DMS53 (cell line): ENCODE results near the gene COL27A1.

Experiments
- DNase-seq: peaks from one replicate; lab custom pipeline; 2025; lab: John Stamatoyannopoulos, UW

COL27A1 gene

DNA sequence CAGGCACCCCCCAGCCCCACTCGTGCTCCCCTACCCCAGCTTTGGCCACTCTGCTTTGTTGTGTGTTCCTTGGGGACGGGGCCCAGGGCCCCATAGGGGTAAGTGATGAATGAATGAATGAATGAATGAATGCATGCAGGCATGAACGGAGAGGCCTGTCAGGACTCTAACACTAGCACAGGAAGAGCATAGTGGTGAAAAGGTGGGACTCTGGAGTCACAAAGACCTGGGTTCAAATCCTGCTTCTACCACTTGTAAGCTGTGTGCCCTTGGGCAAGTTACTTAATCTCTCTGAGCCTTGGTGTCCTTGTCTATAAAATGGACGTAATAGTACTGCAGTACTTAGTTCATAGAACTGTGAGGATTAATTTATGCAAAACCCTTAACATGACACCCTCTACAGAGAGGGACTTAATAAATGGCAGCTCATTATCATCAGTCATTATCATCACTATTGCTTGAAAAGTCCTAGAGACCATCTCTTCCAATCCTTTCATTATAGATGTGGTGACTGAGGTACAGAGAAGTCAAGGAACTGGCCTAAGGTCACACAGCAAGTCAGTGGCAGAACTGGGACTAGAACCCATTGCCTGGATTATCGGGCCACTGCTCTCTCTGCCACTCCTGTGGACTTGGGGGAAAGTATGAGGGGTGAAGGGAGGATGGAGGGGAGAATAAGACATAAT is 187.6 kb downstream of the COL27A1 start:
- DNase-seq = no peak

DNA sequence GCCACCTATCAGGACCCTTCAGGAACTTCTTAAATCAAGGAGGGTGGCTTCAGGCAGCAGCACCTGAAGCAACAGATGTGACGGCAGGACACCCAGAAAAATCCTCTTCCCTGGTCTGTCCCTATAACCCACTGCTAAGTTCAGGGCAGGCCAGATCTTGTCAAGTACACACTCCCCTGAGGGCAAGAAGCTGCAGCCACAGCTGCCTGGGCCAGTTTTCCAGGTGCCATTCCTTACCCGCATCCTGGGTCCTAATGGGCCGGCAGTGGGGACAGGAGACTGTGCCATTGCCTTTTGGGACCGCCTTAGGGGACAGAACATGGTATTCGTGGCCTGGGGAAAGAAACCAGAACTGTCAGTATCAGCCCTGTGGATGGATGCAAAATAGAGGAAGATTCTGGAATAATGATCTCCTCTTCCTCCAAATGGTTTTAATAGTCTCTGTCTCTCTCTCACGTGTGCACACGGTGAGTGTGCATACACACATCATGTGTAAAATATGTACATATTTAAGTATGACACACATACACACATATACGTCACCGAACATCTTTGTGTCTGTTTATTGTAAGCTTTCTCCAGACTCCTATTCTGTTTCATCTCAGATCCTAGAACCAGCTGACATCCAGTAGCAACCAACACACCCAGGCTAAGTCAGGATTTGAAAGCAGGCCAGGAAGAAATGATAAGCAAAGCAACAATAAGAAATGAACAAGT is 188.3 kb downstream of the COL27A1 start:
- DNase-seq = no peak

DNA sequence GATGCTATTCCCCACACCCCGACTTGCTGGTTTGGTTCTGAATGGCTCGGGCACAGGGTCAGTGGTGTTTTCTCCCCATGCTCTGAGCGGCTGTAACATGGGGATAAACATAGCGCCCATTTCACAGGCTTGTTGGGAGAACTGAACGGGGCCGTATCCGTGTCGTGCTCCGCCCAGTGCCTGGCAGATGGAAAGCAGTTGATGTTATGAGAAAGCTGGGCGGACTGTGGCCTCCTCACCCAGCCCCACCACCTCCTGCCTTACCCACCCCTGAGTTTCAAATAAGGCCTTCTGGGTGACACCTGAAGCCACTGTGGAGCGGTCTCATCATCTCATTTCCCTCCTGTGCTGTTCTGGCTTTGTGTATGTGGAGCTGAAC is 188.8 kb downstream of the COL27A1 start:
- no peak for DNase-seq

DNA sequence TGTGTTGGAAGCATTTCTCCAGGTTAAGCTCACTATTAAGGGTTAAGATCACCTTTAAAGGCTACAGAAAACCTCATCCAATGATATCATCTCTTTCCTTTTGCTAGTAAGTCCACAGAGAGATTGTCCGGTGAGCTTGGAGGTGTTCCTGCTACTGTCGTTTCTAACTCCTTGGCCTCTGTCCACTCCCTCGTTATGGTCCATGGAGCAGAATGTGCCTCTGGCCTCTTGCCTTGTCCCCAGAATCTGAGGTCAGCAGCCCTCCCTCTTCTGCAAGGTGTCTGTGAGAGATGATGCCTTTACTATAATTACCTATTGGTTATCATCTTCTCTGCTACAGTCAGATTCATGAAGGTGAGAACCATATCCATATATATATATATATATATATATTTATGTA is 189.4 kb downstream of the COL27A1 start:
- DNase-seq = no peak

DNA sequence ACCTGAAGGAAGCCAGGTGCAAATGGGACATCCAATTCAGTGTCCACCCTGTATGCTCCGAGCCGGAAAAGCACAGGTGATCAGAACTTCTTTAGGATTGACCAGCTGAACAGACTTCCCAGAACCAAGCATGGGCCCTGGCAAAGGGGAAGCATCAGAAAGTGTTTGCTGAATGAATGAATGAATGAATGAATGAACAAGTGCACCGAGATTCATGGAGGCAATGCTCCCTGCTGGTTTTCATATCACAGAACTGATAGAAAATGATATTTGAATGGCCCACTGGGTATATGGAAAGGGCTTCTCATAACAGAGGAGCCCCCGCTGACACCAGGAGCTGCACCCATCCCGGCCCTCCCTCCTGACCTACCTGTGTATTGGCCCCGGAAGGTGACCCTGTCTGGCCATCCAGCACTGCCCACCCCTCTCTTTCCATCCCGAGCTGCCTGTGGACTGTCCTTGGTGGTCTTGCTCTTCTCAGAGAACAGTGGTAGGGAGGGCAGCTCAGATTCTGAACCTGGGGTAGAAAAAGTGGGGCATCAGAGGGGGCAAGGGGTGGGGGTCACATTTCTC is 190.2 kb downstream of the COL27A1 start:
- DNase-seq = no peak

DNA sequence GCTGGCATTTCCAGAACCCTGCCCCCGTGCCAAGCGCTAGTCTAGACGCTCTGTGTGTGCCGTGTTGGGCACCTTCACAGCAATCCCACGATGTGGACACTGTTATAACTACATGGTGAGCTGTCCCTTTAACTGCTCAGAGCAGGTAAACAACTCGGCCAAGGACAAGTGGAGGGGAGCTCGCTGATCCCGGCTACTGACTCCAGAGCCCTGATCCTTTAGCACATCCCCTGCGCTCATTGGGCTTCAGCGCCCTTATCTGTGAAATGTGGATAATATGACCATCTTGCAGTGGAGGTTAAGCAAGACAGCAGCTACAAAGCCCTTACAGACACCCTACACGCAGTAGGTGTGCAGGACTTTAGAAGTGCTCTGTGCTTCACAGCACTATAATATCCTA is 190.8 kb downstream of the COL27A1 start:
- DNase-seq = no peak

DNA sequence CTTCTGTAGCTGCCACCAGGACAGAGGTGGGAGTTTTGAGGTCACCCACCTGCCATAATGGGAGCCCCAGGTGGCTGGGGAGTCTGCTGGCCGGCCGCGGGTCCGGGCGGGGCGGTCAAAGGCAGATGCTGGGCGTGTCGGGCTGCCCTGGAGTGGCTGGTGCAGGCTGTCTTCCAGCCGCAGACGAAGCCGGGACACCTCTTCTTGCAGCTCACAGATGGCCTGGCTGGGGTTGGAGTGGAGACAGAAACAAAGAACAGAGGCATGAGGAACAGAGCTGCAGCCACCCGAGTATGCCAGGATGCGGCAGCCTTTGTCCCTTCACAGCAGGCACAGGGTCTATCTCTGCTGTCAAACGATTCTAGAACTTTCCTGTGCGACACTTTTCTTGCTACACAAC is 192.3 kb downstream of the COL27A1 start:
- DNase-seq = no peak

DNA sequence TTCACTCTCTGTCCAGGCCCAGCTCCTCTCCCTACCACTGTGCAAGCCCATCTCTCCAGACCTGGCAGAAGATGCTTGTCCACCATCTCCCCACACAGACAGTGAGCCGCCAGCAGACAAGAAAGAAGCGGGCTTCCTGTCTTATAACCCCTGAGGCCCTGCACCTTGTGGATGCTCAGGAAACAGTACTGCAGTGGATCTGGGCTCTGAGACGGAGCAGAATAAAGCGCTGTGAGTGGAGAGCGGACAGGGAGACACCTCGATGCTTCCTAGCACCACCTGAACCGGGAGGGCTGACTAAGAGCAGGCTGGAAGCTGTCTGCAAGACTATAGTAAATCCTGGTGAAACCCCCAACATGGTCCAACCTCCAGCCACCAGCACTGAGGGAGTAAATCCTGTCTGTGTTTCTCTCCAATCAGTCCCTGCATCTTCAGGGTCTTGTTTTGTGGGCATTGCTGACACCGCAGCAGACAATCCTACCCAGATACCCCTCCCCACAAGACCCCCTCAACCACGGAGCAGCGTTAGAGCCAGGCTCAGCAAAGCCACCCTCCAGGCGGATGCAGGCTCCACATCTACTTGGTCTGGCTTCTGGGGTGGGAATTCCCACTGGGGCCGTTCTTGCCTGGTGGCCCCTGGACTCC is 193.0 kb downstream of the COL27A1 start:
- no peak for DNase-seq

DNA sequence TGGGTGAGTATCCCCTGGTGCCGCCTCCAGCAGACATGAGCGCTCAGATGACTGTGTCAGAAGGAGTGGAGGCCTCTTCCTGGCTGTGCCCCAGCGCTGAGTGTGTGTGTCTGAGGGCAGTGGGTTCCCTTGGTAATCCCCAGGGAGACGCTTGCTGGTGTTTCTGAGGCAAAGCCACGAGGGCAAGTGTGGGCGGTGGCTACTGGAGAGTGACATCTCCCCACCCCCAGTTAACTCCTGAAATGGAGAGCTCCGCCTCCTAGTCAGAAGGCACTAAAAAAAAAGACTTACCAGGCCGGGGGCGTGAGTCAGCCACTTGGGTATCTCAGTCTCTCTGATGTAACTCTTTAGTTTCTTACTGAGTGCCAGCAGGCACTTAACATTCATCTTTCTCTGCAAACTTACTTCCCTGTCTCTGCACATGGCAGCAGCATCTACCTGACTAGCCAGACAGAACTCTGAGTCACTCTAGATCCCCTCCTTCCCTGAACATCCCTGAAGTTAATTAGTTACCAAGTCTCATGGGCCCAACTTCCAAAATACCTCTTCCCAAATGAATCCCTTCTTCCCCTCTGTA is 193.7 kb downstream of the COL27A1 start:
- peak; percentile 53 for DNase-seq

DNA sequence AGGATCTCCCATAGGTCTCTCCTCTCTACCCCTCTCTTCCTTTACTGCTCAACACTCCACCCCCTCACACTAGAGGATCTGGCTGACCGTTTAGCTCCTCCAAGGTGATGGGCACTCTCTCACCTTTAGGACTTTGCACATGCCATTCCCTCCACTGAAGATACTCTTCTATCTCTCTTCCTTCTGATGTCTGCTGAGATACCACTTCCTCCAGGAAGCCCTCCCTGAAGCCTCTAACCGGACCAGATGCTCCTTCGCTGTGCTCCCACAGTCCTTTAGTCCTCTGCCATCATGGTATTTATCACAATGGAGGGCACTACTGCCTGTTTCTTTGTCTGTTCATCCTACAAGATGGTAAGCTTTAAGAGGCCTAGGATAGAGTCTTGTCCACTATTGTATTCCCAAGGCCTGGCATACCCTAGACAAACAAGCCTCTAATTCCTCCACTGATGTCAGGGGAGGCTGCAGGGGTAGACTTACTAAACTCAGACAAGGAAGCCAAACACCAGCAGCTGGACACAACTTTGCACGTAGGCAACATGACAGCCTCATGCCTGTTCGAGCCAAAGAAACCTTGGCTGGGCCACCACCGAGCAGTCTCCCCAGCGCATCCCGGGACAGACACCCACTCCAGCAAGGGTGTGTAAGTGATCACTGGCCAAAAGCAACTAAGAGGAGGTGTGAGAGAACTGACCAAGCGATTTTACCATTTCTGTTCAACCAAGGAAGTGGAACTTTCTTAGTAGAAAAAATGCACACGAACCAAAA is 194.6 kb downstream of the COL27A1 start:
- no peak for DNase-seq

DNA sequence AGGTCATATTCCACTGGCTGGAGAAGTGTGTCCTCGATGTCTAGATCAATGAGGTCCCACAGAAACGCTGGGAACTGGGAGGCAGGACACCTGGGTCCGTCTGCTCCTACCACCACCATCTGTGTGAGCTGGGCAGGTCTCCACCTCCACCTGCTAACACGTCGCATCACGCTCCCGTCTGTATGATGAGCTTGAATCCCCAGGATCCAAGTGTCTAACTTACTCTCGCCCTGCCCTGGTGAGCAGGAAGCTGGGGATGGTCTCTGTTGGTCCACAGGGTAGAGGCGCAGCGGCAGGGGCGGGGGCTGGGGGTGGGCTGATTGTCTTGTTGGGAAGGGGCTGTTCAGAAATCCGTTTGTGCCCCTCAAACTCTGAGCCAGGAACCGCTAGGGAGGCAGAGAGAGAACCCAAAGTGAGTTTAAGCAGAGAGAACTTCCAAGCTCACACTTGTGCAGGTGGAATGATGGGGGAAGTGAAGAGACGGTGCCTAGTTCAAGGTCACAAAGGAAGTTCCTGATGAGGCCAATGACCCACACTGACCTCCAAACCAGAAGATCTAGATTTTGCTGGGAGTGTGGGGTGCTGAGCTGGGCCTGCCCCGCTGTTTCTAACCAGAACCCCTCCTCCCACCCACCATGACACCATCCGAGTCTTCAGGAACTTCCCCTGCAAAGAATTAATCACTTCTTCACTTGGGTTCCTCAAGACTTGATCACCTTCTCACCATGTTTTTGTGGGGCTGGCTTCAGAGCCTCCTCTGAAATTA is 195.5 kb downstream of the COL27A1 start:
- DNase-seq = no peak

DNA sequence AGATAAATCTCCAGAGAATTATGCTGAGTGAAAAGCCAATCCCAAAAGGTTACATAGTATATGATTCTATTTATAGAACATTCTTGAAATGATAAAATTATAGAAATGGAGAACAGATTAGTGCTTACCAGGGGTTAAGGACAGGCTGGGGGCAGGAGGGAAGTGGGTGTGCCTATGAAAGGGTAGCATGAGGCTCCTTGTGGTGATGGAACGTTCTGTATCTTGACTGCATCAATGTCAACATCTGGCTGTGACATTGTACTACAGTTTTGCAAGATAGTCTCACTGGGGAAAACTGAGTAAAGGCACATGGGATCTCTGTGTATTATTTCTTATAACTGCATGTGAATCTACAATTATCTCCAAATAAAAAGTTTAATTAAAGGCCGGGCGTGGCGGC is 196.6 kb downstream of the COL27A1 start:
- no peak for DNase-seq

DNA sequence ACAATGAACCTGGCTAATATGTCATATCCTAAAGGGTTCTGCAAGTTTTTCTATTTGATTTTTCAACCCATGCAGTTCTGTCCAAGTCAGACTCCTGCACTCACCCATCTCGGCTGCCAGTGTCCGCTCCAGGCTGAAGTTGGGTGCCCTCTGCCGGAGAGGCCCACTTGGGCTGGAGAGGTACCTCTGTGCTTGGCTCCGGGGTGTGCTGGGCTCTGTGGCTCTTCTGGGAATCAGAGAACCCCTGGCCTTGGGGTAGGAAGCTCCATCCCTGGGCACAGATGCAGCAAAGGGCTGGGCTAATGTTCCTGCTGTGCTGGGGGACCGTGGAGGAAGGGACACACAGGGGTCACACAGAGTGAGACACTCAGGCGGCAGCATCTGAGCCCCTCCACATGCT is 200.5 kb downstream of the COL27A1 start:
- no peak for DNase-seq

DNA sequence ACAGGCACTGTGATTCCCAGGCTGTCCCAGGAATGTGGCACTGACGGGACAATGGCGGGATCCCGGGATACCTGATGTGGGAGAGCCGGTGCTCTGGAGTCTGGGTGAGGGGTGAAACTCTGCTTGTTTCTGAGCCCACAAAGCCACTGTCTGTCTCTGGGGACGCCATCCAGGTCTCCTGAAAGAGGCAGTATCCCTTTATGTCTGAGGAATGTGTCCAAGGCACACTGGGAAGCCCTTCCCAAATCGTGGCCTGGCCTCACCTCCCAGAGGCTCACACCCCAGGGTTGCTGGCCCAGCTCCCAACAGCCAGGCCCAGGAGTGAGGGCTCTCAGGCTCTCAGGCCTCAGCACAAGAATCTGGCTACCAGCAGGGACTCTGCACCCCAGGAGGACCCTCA is 201.5 kb downstream of the COL27A1 start:
- DNase-seq = no peak

DNA sequence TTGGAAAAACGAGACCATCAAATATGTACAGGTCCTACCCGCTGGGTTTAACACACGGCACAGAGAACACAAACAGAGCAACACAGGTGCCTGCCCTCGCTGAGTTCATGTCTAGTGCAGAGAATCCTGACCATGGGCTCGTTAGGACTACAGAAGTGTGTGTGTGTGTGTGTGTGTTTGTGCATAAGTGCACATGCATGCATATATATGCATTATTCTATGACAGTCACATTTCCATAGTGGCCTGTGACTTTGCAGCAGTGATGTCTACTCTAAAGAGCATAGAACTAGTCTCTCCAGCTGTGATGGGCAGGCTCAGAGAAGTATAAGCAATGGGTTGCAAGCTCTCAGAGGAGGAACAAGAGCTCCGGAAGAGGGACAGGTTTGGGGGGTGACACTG is 202.0 kb downstream of the COL27A1 start:
- DNase-seq = no peak

DNA sequence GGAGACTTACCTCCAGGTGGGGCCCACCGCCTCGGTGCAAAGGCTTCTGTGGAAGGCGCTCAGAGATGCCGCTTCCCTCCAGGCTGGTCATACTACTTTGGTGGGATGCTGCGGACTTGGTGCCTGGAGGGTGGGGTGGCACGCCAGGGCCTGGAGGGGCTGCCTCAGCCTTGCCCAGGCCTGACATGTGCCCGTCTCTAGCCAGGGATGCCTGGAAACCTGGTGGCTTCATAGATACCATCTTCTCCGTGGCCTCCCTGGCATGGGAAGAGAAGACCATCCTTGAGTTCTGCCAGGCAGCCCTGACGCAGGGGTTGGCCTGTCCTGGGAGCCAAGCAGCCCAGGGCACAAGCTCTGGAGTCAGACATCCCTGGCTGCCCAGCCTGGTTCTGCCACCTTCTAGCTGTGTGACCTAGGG is 202.6 kb downstream of the COL27A1 start:
- no peak for DNase-seq

DNA sequence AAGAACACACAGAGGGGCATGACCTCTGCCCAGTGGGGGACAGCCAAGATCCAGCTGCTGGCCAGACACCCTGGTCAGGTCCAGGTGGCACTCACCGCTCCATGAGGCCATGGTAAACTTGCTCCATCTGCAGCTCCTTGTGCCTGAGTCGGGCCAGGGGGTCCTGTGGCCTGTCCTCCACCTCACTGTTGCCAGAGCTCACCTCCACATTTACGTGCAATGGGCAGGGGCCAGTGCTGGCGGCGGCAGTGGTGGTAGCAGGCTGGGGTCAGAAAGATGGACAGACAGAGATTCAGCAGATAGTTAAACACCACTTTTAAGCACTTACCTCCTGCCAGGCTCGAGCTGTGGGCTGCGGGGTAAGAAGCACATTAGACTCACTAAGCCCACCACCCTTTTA is 204.5 kb downstream of the COL27A1 start:
- no peak for DNase-seq

DNA sequence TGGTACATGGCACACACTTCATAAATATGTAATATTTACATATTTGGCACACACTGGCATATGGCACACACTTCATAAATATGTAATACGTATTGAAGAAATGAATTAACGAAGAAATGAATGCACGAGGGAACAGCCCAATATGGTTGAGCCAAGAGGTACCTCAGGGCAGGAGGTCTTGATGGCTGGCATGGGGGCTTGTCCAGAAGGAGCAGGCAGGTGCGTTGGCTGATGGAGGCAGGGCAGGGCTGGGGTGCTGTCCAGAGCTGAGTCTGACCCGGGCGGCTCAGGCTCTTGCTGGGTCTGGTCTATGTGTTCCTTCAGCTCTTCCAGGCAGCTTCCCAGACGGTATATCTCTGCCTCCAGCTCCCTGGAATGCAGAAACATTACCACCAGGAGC is 206.2 kb downstream of the COL27A1 start:
- no peak for DNase-seq
